Adrenal gland (tissue), 12 donors: ENCODE data around the gene ASAP2. TPM values are rescaled to one million over a fixed set of nuclear protein-coding genes. Genes with fewer than 3 reads are reported as not detected.

ENCODE experiments used
- DNase-seq, 7 donors: peaks; one replicate each; pipeline ENCODE4 v3.0.0-alpha.2; 2019 to 2020
- H3K27ac ChIP-seq, 5 donors: fragments of 200-600 bp; sonication (generic) in 4 of 5; 1 replicate in 3 of 5; 2 replicates in 2 of 5; pipeline versions ENCODE4 v1.5.1 to v1.8.0; 2016 to 2020; ENCODE audit warnings: mild to moderate bottlenecking in 1 of 5
- H3K27me3 ChIP-seq: fragments of 200-600 bp; 2 replicates; pipeline ENCODE4 v1.8.0; 2021
- H3K36me3 ChIP-seq, 2 donors: fragments of 200-600 bp; replicated peaks in 1 of 2; 1 replicate in 1 of 2; 2 replicates in 1 of 2; pipeline versions ENCODE4 v1.5.1 to v1.8.0; 2018 to 2022
- H3K4me1 ChIP-seq, 2 donors: fragments of 200-600 bp; replicated peaks in 1 of 2; 1 replicate in 1 of 2; 2 replicates in 1 of 2; pipeline versions ENCODE4 v1.5.1 to v1.8.0; 2018 to 2021
- H3K4me3 ChIP-seq, 4 donors: fragments of 200-600 bp; sonication (generic) in 3 of 4; one replicate each; pipeline ENCODE4 v1.5.1; 2016 to 2018
- H3K9me3 ChIP-seq, 3 donors: fragments of 200-600 bp; sonication (generic) in 1 of 3; replicated peaks in 1 of 3; 1 replicate in 2 of 3; 2 replicates in 1 of 3; pipeline versions ENCODE4 v1.5.1 to v1.8.0; 2016 to 2021
- CTCF ChIP-seq, 6 experiments: fragments of 450-650 bp in 4 of 6; fragments of 200-600 bp in 2 of 6; sonication (generic) in 1 of 6; IDR thresholded peaks; 1 replicate in 5 of 6; 2 replicates in 1 of 6; pipeline versions ENCODE4 v1.5.1 to v1.8.0; 2016 to 2021; ENCODE audit warnings: antibody characterized with exemption in 6 of 6, mild to moderate bottlenecking in 2 of 6, moderate library complexity in 1 of 6
- POLR2A ChIP-seq, 2 donors: fragments of 450-650 bp; IDR thresholded peaks; one replicate each; pipeline ENCODE4 v1.6.1; 2017; ENCODE audit warnings: antibody characterized with exemption in 2 of 2, mild to moderate bottlenecking in 2 of 2, moderate library complexity in 1 of 2
- WGBS, 4 donors: extraction: QIAGEN DNeasy Blood & Tissue Kit in 2 of 4; methylation state at CpG; one replicate each; pipeline versions ENCODE4 v1.1.5 to v1.1.7; 2013 to 2017; 5-methylcytosine and 5-hydroxymethylcytosine counted together
- intact Hi-C, 2 donors: fragments of 100-400 bp; cut with DNase I; formaldehyde crosslinking; loops; one replicate each; pipeline versions ENCODE4 v1.14.1 to v1.15.0; 2022 to 2023
- polyA plus RNA-seq, 3 donors: library from polyadenylated mRNA; stranded (reverse); fragments of 200-250 nt in 2 of 3; fragments of 350-450 nt in 1 of 3; fragmentation: Illumina TruSeq in 1 of 3; extraction: RNeasy Lipid Tissue Mini Kit (QIAGEN cat#74804) in 1 of 3; gene quantifications; one replicate each; pipeline ENCODE4 v1.2.3, GENCODE V29; 2013 to 2014
- total RNA-seq, 9 donors: library from RNA; depleted of rRNA in 4 of 9; stranded (reverse); fragments of >200 nt in 4 of 9; fragments of 120-200 nt in 1 of 9; fragmentation: NEBNext Ultra II Directional in 1 of 9; extraction: Animal tissue kit (Norgen Biotek cat#: 25700) in 1 of 9; gene quantifications; one replicate each; pipeline versions ENCODE4 v1.1.0 to v1.2.4, GENCODE V29; 2013 to 2023
- donor health status: healthy with polysubstance abuse.
- donor health status: Bipolar disorder and iron deficiency.
- donor health status: DM: yes; HTN: yes; CAD: no.
- donor health status: DM: no; HTN: no; CAD: no.
- donor health status: DM: no; HTN: no; CAD: no.
- donor health status: DM: yes; HTN: yes; CAD: no.

ASAP2 gene
- total and polyA plus RNA-seq, 12 donors: 5.4 to 12.9 (median 7.7) TPM

GRCh38 chr2:9312591-9312990, 106.0 kb downstream of the ASAP2 start:
- Histone ChIP-seq H3K36me3 (no peaks in the 10 kb centered on the region), H3K9me3 (no peaks in the 10 kb centered on the region), H3K4me1 (peaks cover 9 to 23% of the 10 kb centered on the region in 2 donors), H3K4me3 (no peak overlapping the region), H3K27ac (no peak overlapping the region), H3K27me3 (no peaks in the 10 kb centered on the region)
- TF ChIP-seq POLR2A (IDR thresholded peaks at IDR 0.05) (no peak), CTCF (IDR thresholded peaks at IDR 0.05) (no peak)
- 89 to 97% (median 91%) methylated on average over 6 of the region's 6 CpGs for whole genome bisulfite sequencing, 4 donors
- DNase-seq: no peak
- intact Hi-C loops: no loop called here

GRCh38 chr2:9313443-9313842, 106.8 kb downstream of the ASAP2 start:
- Histone ChIP-seq H3K4me1 (peaks cover 10 to 28% of the 10 kb centered on the region in 2 donors), H3K36me3 (no peaks in the 10 kb centered on the region), H3K27me3 (no peaks in the 10 kb centered on the region), H3K27ac (no peak overlapping the region), H3K4me3 (no peak overlapping the region), H3K9me3 (no peaks in the 10 kb centered on the region)
- TF ChIP-seq CTCF (IDR thresholded peaks at IDR 0.05) (no peak), POLR2A (IDR thresholded peaks at IDR 0.05) (no peak)
- intact Hi-C loops: no loop called here
- WGBS, 4 donors: 88 to 93% (median 91%) methylated on average over 9 of the region's 9 CpGs
- no peak for DNase-seq

- intact Hi-C loops: no loop called here
- H3K27ac ChIP-seq: no peak overlapping the region
- TF ChIP-seq POLR2A (IDR thresholded peaks at IDR 0.05) (no peak), CTCF (IDR thresholded peaks at IDR 0.05) (no peak)
- H3K27me3 ChIP-seq: no peaks in the 10 kb centered on the region
- H3K9me3 ChIP-seq: no peaks in the 10 kb centered on the region
- no peak overlapping the region for H3K4me3 ChIP-seq
- no peaks in the 10 kb centered on the region for H3K36me3 ChIP-seq
- peaks cover 15 to 31% of the 10 kb centered on the region in 2 donors for H3K4me1 ChIP-seq
- peak; percentile 56 to 79 (median 70) for DNase-seq
- WGBS, 4 donors: 55 to 71% (median 61%) methylated on average over 16 of the region's 16 CpGs
Measured at GRCh38 chr2:9315280-9315847, 108.8 kb downstream of the ASAP2 start.

GRCh38 chr2:9317559-9317958, 110.9 kb downstream of the ASAP2 start:
- Histone ChIP-seq H3K4me1 (peaks cover 10 to 14% of the 10 kb centered on the region in 2 donors), H3K9me3 (no peaks in the 10 kb centered on the region), H3K27ac (no peak overlapping the region), H3K27me3 (no peaks in the 10 kb centered on the region), H3K36me3 (no peaks in the 10 kb centered on the region), H3K4me3 (no peak overlapping the region)
- TF ChIP-seq POLR2A (IDR thresholded peaks at IDR 0.05) (no peak), CTCF (IDR thresholded peaks at IDR 0.05) (no peak)
- intact Hi-C loops: no loop called here
- 89 to 94% (median 92%) methylated on average over 6 of the region's 6 CpGs for WGBS, 4 donors
- DNase-seq: no peak
